Measurements from ENCODE around the gene DUSP10.

- no peak for TF ChIP-seq EZH2 (IDR thresholded peaks at IDR 0.05; ENCODE audit: borderline replicate concordance, insufficient read depth, low read depth, low read length, poor library complexity, severe bottlenecking)
- TF ChIP-seq CTCF (IDR thresholded peaks at IDR 0.05) = no peak
Observed at GRCh38 chr1:221778125-221778524, 36.2 kb upstream of the DUSP10 start.

Data from B cell (primary cell).